Raji (cell line): ENCODE data around the gene FAXC.

ENCODE experiments used
- POLR2A ChIP-seq: IDR thresholded peaks from 2 replicates; pipeline ENCODE4 v1.6.1; 2011; ENCODE audit warnings: low read depth, low read length, control low read depth; ENCODE audit not compliant: insufficient read depth

Gene FAXC

DNA sequence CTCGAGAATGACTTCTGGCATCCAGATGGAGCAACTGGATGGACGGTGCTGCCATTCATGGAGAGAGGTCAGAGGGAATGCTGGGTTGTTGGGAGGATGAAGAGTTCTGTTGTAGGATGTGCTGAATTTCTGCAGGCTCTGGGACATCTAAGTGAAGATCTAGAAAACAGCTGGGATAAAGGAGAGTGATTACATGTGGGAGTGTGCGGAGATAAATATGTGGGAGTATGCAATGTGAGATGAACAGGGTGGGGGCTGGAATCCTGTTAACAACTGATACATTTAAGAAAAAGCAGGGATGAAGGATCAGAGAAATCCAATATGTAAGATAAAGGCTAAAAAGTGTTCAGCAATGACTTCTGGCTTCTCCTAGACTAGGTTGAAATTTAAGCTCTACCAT, 43.1 kb downstream of the FAXC start:
- TF ChIP-seq POLR2A: no peak

DNA sequence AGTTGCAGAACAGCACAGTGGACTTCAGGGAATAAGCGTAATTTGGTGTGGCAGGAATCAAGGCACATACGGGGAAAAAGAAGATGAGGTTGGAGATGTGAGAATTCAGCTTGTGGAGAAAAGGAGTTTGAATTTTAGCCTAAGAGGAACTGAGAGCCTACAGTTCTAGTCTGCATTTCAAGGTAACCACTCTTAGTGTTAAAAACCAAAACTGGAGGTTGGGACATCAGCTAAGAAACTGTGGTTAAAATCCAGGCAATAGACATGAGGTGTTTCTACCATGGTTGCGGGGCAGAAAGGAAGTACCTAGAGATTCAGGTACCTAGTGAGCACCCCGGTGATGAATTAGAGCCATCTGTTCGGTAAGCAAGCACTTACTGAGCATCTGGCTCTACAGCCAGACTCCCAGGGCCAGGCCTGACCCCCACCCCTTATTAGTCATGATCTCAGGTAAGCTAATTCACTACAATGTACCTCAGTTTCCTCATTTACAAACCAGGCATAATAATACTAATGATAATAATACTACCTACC, 44.4 kb downstream of the FAXC start:
- TF ChIP-seq POLR2A: no peak

DNA sequence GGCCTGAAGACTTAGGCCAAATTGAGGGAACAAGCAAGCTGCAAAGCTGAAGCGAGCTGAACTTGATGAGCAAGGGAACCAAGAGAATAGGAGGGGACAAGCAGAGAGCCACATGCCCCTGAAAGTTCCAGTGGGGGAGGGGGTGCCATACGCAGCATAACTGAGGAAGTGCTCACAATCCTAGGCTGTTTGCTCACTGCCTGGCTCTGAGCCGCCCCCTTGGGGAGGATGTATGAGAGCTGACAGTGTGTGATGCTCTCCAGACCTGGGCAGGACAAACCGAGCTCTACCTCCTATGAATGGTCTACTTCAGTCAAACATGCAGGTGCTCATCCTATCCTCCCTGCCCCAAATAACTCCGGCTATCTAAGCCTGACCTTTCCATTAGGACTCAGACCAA, 52.1 kb downstream of the FAXC start:
- TF ChIP-seq POLR2A: no peak

DNA sequence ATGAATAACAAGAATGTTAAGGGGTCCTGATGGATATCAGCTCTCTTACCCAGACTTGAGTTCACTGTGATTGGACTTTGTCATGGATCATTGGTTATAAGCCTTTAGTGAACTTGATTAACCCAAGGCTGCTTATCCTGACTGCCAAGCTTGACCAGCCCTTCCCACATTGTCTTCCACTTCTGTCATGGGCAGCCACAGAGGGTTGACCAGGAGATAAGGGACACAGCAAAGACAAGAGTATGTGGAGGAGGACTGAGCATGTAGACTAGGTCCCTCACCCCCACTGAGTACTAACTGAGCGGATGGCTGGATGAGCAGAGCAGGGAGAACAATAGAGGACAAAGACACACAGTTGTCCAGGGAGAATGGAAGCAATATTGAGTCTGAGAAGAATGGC, 52.5 kb downstream of the FAXC start:
- no peak for TF ChIP-seq POLR2A

DNA sequence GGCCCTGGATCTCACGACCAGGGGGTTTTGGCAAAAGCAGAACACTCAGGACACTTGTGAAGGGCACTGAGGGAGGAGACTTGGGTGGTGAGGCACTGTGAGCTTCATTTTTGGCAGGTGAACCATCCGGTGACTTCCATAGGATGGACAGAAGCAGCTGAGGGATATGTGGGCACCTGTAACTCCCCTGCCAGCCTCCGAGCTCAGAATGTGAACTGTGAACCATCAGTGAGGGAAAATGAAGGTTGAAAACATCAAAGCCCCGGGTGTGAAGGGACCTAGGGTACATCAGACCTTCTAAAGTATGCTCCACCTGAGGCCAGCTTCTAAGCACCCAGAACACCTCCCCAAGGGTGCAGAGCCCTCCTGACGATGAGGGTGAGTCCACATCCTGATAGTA, 53.2 kb downstream of the FAXC start:
- no peak for TF ChIP-seq POLR2A

DNA sequence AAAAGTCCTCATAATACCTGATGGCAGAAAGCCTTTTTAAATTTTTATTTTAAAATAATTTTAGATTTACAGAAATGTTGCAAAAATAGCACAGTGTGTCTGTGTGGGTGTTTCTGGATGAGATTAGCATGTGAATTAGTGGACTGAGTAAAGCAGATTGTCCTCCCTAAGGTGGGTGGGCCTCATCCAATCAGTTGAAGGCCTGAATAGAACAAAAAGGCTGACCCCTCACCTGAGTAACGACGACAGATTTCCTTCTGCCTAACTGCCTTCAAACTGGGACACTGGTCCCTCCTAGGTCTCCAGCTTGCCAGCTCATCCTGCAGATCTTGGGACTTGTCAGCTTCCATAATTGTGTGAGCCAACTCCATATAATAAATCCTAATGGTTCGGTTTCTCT, 54.2 kb downstream of the FAXC start:
- TF ChIP-seq POLR2A: no peak

DNA sequence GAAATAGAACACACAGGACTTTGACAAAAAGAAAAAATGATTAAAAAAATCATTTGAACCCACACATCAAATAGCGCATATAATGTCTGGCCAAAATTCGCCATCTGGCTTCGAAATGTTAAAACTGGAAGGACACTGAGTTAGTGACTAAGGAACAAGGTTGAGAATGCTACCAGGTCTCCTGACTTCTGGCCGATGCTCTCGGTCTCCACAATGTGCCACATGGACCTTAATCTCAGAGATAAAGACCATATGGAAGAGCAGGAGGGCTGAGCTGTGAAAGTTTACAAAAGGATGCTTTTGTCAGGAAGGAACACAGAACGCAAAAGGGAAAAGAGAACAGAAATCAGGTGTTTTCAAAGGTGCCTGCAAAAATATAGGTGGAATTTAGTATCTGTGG, 54.7 kb downstream of the FAXC start:
- no peak for TF ChIP-seq POLR2A

DNA sequence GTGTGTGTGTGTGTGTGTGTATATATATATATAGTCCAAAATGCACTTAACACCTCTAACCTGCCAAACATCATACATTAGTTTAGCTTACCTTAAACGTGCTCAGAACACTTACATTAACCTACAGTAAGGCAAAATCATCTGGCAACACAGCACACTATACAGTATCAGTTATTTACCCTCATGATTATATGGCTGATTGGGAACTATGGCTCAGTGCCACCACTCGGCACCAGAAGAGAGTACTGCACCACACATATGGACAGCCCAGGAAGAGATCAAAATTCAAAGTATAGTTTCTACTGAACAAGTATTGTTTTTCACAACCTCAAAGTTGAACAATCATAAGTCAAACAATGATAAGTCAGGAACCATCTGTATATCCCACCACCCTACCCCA, 59.8 kb downstream of the FAXC start:
- no peak for TF ChIP-seq POLR2A

DNA sequence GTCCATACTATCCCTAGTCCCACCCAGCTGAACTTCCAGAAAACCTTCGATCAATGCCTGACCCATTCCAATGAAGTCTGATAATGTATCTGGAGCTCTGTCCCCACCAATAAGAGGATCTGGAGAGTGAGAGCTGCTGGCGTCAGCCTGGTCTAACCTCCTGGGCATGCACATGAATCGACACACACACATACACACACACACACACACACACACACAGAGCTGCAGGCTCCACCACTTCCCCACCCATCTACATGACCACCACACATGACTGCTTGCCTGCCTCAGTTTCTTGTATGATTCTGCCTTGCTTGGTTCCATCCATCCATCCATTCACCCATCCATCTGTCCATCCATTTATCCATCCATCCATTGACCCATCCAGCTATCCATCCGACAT, 60.8 kb downstream of the FAXC start:
- TF ChIP-seq POLR2A: no peak

DNA sequence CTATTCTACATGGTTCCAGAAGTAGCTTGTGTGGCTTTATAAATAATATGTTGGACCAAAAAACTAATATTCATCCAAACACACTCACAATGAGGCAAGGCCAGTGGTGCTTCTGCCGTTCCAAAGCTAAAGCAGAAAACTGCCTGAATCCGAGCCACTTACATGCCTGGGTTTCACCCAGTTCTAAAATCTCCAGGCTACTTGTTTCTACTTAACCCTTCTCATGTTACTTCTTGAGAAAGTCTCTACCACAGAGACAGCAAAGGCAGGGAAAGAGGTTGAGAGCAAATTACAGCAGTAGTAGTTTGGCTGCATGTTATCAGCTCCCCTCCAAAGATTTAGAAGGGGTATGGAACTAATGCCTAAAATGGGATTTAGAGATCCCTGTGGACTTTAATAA, 62.0 kb downstream of the FAXC start:
- TF ChIP-seq POLR2A: no peak

DNA sequence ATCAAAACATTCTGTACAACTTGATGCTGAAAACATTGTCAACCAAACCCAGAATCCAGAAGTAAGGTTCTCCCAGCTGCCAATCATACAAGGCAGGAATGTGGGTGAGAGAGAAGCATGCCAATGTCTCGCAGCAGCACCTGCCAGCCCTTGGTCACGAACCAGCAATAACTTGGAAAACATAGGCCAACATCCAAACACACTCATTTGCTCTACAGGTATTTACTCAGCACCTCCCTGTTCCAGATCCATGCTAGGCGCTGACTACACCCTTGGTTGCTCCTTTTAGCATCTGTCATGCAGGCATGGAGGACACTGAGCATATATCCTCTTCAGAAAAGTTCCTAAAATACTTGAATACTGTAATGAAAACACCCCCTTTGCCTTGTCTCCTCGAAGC, 63.6 kb downstream of the FAXC start:
- no peak for TF ChIP-seq POLR2A

DNA sequence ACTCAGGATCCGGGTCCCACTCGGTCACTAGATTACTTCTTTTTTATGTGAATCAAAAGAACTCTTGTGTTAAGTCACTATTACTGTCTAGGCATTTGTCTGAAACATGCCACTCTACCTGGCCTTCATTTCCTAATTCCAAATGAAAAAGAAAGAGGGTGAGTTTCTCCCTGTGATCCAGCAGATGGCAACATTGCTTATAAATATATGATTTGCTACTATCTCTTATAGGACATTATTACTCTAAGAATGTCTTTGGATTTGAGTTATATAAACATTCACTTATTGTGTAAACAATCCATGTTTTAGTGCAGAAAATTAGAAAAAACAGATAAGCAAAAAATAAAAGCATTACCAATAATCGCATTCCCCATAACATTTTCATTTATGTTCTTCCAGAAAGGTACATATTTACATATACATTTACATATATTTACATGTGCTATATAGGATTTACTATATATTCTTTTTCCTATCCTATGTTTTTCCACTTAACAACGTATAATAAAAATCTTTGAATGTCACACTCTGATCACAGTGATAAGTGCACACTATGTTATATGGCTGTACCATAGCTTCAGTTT, 66.9 kb downstream of the FAXC start:
- TF ChIP-seq POLR2A: no peak

DNA sequence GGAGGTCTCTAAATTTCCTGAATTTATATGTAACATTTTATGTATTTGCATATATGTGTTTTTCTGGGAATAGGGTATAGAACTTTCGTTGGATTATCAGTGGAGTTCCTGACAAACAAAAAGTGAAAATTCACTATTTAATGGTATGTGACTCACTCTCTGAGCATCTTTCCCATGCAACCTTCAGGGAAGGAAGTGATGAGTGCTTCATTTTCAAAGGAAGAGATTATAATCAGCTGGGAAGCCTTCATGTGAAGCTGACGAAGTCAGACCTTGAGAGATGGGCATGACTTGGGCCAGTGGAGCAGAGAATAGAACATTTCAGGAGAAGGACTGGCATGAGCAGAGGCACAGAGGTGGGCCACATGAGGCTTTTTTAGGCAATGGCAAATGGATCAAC, 72.7 kb downstream of the FAXC start:
- TF ChIP-seq POLR2A: no peak

DNA sequence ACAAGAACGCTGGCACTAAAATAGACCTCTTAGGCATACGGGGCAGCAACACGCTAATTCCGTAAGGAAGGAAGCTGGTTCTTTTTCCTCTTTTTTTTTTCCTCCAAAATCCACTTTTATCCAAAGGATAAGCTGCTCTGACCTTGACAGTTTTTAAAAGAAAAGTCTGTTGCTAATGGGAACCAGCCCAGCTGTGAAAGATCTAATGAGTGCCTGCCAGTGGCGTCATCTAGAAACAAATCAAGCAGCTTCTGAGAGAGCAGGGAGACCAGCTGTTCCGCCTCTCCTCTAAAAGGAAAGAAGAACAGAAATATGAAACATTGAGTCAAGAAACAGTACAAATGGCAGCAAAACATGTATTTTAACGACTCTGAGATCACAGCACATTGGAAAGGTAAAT, 78.6 kb downstream of the FAXC start:
- TF ChIP-seq POLR2A: no peak

DNA sequence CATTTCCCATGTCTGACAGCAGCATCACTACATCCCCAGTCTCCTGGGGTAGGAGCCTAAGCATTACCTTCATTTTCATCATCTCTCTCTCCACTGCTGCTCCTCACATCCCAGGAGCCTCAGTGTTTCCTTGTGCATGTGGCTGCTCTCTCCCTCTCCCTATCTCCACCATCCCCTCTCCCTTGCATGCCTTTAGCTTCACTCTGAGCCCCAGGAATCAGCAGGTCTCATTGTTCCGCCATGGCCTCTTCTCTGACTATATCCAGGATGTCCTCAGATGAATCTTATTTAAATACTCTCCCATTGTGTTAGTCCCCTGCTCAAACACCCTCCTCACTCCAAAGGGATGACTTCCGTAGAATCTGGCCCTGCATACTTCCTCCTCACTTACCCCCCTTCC, 79.4 kb downstream of the FAXC start:
- no peak for TF ChIP-seq POLR2A

DNA sequence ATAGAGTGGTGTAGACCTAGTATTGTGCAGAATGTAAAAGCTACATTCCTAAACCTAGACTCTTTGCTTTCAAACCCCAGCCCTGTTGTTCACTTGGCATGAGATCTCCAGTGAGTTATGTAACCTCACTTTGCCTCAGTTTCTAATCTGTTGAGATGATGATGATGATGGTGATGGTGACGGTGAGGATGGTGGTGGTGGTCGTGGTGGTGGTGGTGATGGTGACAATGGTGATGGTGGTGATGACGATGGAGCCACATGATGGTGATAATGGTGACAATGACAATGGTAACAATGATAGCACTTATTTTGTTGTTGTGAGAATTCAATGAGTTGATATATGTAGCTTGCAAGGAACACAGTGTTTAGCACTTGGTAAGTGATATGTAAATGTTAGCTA, 80.3 kb downstream of the FAXC start:
- TF ChIP-seq POLR2A: no peak
